Fibroblast of villous mesenchyme (primary cell): ENCODE measurements around the gene TCF12. TPM values are rescaled to one million over a fixed set of nuclear protein-coding genes. Genes with fewer than 3 reads are reported as not detected.
"Not testable (repeated sequence)": the region's sequence is repeated elsewhere in the genome, so short reads cannot be mapped to it uniquely, and the experiment has no call there.

Experiments used
- DNase-seq: peaks from one replicate; pipeline ENCODE4 v3.0.0-alpha.2; 2010; ENCODE audit warnings: low read depth
- H3K4me3 ChIP-seq: 2 replicates; pipeline ENCODE4 v1.5.1; 2011; ENCODE audit warnings: low read depth, mild to moderate bottlenecking, low read length
- CTCF ChIP-seq: IDR thresholded peaks from 2 replicates; pipeline ENCODE4 v1.5.1; 2012; ENCODE audit warnings: low read depth, mild to moderate bottlenecking, low read length; ENCODE audit not compliant: insufficient read depth
- total RNA-seq: library from RNA; depleted of rRNA; stranded (reverse); fragments of >200 nt; gene quantifications from 2 replicates; pipeline ENCODE4 v1.2.3, GENCODE V29; 2012

The TCF12 gene
- total RNA-seq, 1 donor, result 110 TPM

GRCh38 chr15:57158997-57159668 is 240.7 kb downstream of the TCF12 start:
- peak; percentile 47 for DNase-seq
- no peak for TF ChIP-seq CTCF
- H3K4me3 ChIP-seq, result no peak overlapping the region

- no peak for DNase-seq
- TF ChIP-seq CTCF, result no peak
- H3K4me3 ChIP-seq, result no peak overlapping the region
Observed at GRCh38 chr15:57159767-57160166, 241.3 kb downstream of the TCF12 start.

GRCh38 chr15:57160823-57161560 is 242.5 kb downstream of the TCF12 start:
- no peak overlapping the region for H3K4me3 ChIP-seq
- TF ChIP-seq CTCF, result no peak
- DNase-seq, result peak; percentile 46

GRCh38 chr15:57164251-57164650 is 245.8 kb downstream of the TCF12 start:
- not testable (repeated sequence) for DNase-seq, H3K4me3 ChIP-seq

- no peak for DNase-seq
- TF ChIP-seq CTCF, result no peak
- no peak overlapping the region for H3K4me3 ChIP-seq
Observed at GRCh38 chr15:57165992-57166391, 247.5 kb downstream of the TCF12 start.

GRCh38 chr15:57167821-57168395 is 249.5 kb downstream of the TCF12 start:
- no peak for TF ChIP-seq CTCF
- no peak for DNase-seq
- no peak overlapping the region for H3K4me3 ChIP-seq

- no peak overlapping the region for H3K4me3 ChIP-seq
- DNase-seq, result no peak
- TF ChIP-seq CTCF, result no peak
Observed at GRCh38 chr15:57169643-57170042, 251.2 kb downstream of the TCF12 start.
